HEK293 (cell line): ENCODE results near the gene STEEP1.

Source experiments
- CTCF ChIP-seq: fragments of 450-650 bp; formaldehyde crosslinking; IDR thresholded peaks from 2 replicates; pipeline ENCODE4 v1.5.1; 2016; ENCODE audit warnings: missing biosample characterization, missing genetic modification characterization
- EGR2 ChIP-seq: fragments of 450-650 bp; formaldehyde crosslinking; IDR thresholded peaks from 2 replicates; pipeline ENCODE4 v1.5.1; 2016; ENCODE audit warnings: low read depth, missing biosample characterization, missing genetic modification characterization
- GLIS2 ChIP-seq: fragments of 450-650 bp; formaldehyde crosslinking; IDR thresholded peaks from 2 replicates; pipeline ENCODE4 v1.5.1; 2016; ENCODE audit warnings: missing biosample characterization, missing genetic modification characterization
- HIC1 ChIP-seq: fragments of 450-650 bp; formaldehyde crosslinking; IDR thresholded peaks from 2 replicates; pipeline ENCODE4 v1.5.1; 2016; ENCODE audit warnings: missing biosample characterization, missing genetic modification characterization
- IKZF3 ChIP-seq: fragments of 450-650 bp; IDR thresholded peaks from 2 replicates; pipeline ENCODE4 v1.5.0; 2018; ENCODE audit warnings: missing biosample characterization, mild to moderate bottlenecking, missing genetic modification characterization, moderate library complexity
- OSR2 ChIP-seq: fragments of 450-650 bp; formaldehyde crosslinking; IDR thresholded peaks from 2 replicates; pipeline ENCODE4 v1.5.1; 2016; ENCODE audit warnings: missing biosample characterization, missing genetic modification characterization
- SP2 ChIP-seq: fragments of 450-650 bp; formaldehyde crosslinking; IDR thresholded peaks from 2 replicates; pipeline ENCODE4 v1.5.1; 2016; ENCODE audit warnings: missing biosample characterization, missing genetic modification characterization
- ZBTB10 ChIP-seq: fragments of 450-650 bp; formaldehyde crosslinking; IDR thresholded peaks from 2 replicates; pipeline ENCODE4 v1.5.1; 2016; ENCODE audit warnings: missing biosample characterization, missing genetic modification characterization
- ZBTB17 ChIP-seq: fragments of 450-650 bp; formaldehyde crosslinking; IDR thresholded peaks from 2 replicates; pipeline ENCODE4 v1.5.1; 2016; ENCODE audit warnings: missing biosample characterization, missing genetic modification characterization
- ZBTB21 ChIP-seq: fragments of 450-650 bp; formaldehyde crosslinking; IDR thresholded peaks from 2 replicates; pipeline ENCODE4 v1.5.1; 2017; ENCODE audit warnings: missing biosample characterization, missing genetic modification characterization
- ZNF121 ChIP-seq: fragments of 450-650 bp; formaldehyde crosslinking; IDR thresholded peaks from 2 replicates; pipeline ENCODE4 v1.5.1; 2016; ENCODE audit warnings: missing biosample characterization, missing genetic modification characterization
- ZNF148 ChIP-seq: fragments of 450-650 bp; formaldehyde crosslinking; IDR thresholded peaks from 2 replicates; pipeline ENCODE4 v1.5.0; 2017; ENCODE audit warnings: missing biosample characterization, missing genetic modification characterization, borderline replicate concordance
- ZNF175 ChIP-seq: fragments of 450-650 bp; formaldehyde crosslinking; IDR thresholded peaks from 2 replicates; pipeline ENCODE4 v1.5.1; 2016; ENCODE audit warnings: missing biosample characterization, missing genetic modification characterization
- ZNF2 ChIP-seq: fragments of 450-650 bp; formaldehyde crosslinking; IDR thresholded peaks from 2 replicates; pipeline ENCODE4 v1.5.1; 2016; ENCODE audit warnings: missing biosample characterization, missing genetic modification characterization
- ZNF280C ChIP-seq: fragments of 450-650 bp; formaldehyde crosslinking; IDR thresholded peaks from 2 replicates; pipeline ENCODE4 v1.5.1; 2016; ENCODE audit warnings: missing biosample characterization, missing genetic modification characterization
- ZNF302 ChIP-seq: fragments of 450-650 bp; formaldehyde crosslinking; IDR thresholded peaks from 2 replicates; pipeline ENCODE4 v1.5.1; 2016; ENCODE audit warnings: missing biosample characterization, missing genetic modification characterization, low read depth
- ZNF311 ChIP-seq: fragments of 450-650 bp; formaldehyde crosslinking; IDR thresholded peaks from 2 replicates; pipeline ENCODE4 v1.5.1; 2017; ENCODE audit warnings: missing biosample characterization, missing genetic modification characterization, borderline replicate concordance
- ZNF335 ChIP-seq: fragments of 450-650 bp; formaldehyde crosslinking; conservative IDR thresholded peaks from 2 replicates; pipeline ENCODE4 v1.5.1; 2016; ENCODE audit warnings: missing biosample characterization, missing genetic modification characterization
- ZNF341 ChIP-seq: fragments of 450-650 bp; formaldehyde crosslinking; IDR thresholded peaks from 2 replicates; pipeline ENCODE4; 2016; ENCODE audit warnings: low read depth, missing biosample characterization, missing genetic modification characterization
- ZNF362 ChIP-seq: fragments of 450-650 bp; formaldehyde crosslinking; IDR thresholded peaks from 2 replicates; pipeline ENCODE4 v1.5.1; 2016; ENCODE audit warnings: missing biosample characterization, missing genetic modification characterization
- ZNF394 ChIP-seq: fragments of 450-650 bp; formaldehyde crosslinking; IDR thresholded peaks from 2 replicates; pipeline ENCODE4 v1.5.1; 2016; ENCODE audit warnings: missing biosample characterization, missing genetic modification characterization, mild to moderate bottlenecking, moderate library complexity, borderline replicate concordance
- ZNF488 ChIP-seq: fragments of 450-650 bp; formaldehyde crosslinking; IDR thresholded peaks from 2 replicates; pipeline ENCODE4 v1.5.1; 2016; ENCODE audit warnings: missing biosample characterization, missing genetic modification characterization
- ZNF558 ChIP-seq: fragments of 450-650 bp; formaldehyde crosslinking; IDR thresholded peaks from 2 replicates; pipeline ENCODE4 v1.5.1; 2016; ENCODE audit warnings: missing biosample characterization, missing genetic modification characterization

STEEP1 gene

GRCh38 chrX:119605464-119606279, 40.5 kb upstream of the STEEP1 start (continued):
- TF ChIP-seq HIC1 (tag by site-specific recombination) (0 out of 2 replicates have a peak, but pooled peaks have one; percentile 51), ZNF362 (tag by site-specific recombination) (no peak), ZNF335 (tag by site-specific recombination) (0 out of 2 replicates have a peak, but pooled peaks have one; percentile 64), ZNF280C (no peak), EGR2 (peak; percentile 94), ZNF2 (peak; percentile 33), ZNF311 (no peak), ZBTB21 (0 out of 2 replicates have a peak, but pooled peaks have one; percentile 10), ZBTB10 (tag by site-specific recombination) (peak; percentile 62), ZNF394 (tag by site-specific recombination) (no peak), ZNF302 (no peak), ZNF558 (tag by site-specific recombination) (no peak), ZBTB17 (tag by site-specific recombination) (peak; percentile 79), OSR2 (tag by site-specific recombination) (no peak), SP2 (peak; percentile 16), ZNF148 (tag by site-specific recombination) (no peak), ZNF488 (tag by site-specific recombination) (no peak), ZNF121 (tag by site-specific recombination) (no peak), ZNF341 (tag by site-specific recombination) (no peak), CTCF (tag by site-specific recombination) (peak; percentile 14; the same call in 1 of the 2 replicates), IKZF3 (tag by site-specific recombination) (no peak), GLIS2 (peak; percentile 76), ZNF175 (no peak)
